RWPE2 (cell line): ENCODE results near the gene TCN2.

ENCODE experiments used
- ATAC-seq: fragments of 200-7000 bp; cut with Tn5 transposase; 3 replicates; pipeline ENCODE4 v1.9.1; 2021; ENCODE audit warnings: low read depth
- DNase-seq: peaks from one replicate; pipeline ENCODE4 v3.0.0-alpha.2; 2020; ENCODE audit warnings: low spot score
- H3K27ac ChIP-seq: fragments of 450-650 bp; 2 replicates; pipeline ENCODE4 v1.5.1; 2017; ENCODE audit warnings: mild to moderate bottlenecking; ENCODE audit not compliant: poor library complexity, severe bottlenecking
- H3K27me3 ChIP-seq: fragments of 250-450 bp; sonication (Bioruptor Pico); 2 replicates; pipeline ENCODE4 v1.5.1; 2021; ENCODE audit warnings: mild to moderate bottlenecking, moderate library complexity; ENCODE audit not compliant: insufficient read depth, poor library complexity, severe bottlenecking
- H3K36me3 ChIP-seq: fragments of 250-450 bp; sonication (Bioruptor Pico); 2 replicates; pipeline ENCODE4 v1.5.1; 2020; ENCODE audit warnings: low read depth, mild to moderate bottlenecking, moderate library complexity
- H3K4me1 ChIP-seq: fragments of 250-450 bp; sonication (Bioruptor Pico); 2 replicates; pipeline ENCODE4 v1.5.1; 2021; ENCODE audit warnings: mild to moderate bottlenecking, moderate library complexity; ENCODE audit not compliant: insufficient read depth, poor library complexity, severe bottlenecking
- H3K4me3 ChIP-seq: fragments of 250-450 bp; sonication (Bioruptor Pico); 2 replicates; pipeline ENCODE4 v1.5.1; 2021; ENCODE audit warnings: mild to moderate bottlenecking, moderate library complexity; ENCODE audit not compliant: severe bottlenecking
- H3K9me3 ChIP-seq: fragments of 250-450 bp; sonication (Bioruptor Pico); 2 replicates; pipeline ENCODE4 v1.5.1; 2021; ENCODE audit warnings: mild to moderate bottlenecking, moderate library complexity; ENCODE audit not compliant: severe bottlenecking
- TF ChIP-seq, protein P1 (sequence below): fragments of 450-650 bp; IDR thresholded peaks from one replicate; pipeline ENCODE4 v1.5.1; 2017; ENCODE audit warnings: mild to moderate bottlenecking, moderate library complexity; ENCODE audit not compliant: poor library complexity, severe bottlenecking

TCN2 gene

DNA sequence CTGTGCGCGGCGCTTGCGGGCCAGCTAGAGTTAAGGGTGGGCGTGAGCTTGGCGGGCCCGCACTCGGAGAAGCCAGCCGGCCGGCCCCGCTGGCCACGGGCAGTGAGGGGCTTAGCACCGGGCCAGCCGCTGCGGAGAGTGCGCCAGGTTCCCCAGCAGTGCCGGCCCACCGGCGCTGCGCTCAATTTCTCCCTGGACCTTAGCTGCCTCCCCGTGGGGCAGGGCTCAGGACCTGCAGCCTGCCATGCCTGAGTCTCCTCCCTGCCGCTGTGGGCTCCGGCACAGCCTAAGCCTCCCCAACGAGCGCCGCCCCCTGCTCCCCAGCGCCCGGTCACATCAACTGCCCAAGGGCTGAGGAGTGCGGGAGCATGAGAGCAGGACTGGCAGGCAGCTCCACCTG, 10.1 kb upstream of the TCN2 start:
- H3K4me3 ChIP-seq: no peak overlapping the region
- peaks cover 3% of the 10 kb centered on the region for H3K4me1 ChIP-seq
- TF ChIP-seq, protein P1, sequence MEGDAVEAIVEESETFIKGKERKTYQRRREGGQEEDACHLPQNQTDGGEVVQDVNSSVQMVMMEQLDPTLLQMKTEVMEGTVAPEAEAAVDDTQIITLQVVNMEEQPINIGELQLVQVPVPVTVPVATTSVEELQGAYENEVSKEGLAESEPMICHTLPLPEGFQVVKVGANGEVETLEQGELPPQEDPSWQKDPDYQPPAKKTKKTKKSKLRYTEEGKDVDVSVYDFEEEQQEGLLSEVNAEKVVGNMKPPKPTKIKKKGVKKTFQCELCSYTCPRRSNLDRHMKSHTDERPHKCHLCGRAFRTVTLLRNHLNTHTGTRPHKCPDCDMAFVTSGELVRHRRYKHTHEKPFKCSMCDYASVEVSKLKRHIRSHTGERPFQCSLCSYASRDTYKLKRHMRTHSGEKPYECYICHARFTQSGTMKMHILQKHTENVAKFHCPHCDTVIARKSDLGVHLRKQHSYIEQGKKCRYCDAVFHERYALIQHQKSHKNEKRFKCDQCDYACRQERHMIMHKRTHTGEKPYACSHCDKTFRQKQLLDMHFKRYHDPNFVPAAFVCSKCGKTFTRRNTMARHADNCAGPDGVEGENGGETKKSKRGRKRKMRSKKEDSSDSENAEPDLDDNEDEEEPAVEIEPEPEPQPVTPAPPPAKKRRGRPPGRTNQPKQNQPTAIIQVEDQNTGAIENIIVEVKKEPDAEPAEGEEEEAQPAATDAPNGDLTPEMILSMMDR: no peak
- no peak for ATAC-seq
- H3K9me3 ChIP-seq: no peaks in the 10 kb centered on the region
- H3K27me3 ChIP-seq: no peaks in the 10 kb centered on the region
- no peak for DNase-seq
- no peak overlapping the region for H3K27ac ChIP-seq
- H3K36me3 ChIP-seq: no peaks in the 10 kb centered on the region

DNA sequence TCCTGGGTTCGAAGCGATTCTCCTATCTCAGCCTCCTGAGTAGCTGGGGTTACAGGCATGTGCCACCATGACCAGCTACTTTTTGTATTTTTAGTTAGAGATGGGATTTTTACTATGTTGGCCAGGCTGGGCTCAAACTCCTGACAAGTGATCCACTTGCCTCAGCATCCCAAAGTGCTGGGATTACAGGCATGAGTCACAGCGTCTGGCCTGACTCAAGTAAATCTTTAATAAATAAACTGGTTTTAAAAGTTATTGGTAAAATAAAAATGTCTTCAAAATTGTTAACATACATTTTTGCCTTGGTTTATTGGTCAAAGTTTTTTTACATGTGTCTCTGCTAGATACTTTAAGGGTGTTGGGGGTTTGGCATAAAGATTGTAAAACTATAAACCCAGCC, 8.0 kb upstream of the TCN2 start:
- H3K4me1 ChIP-seq: no peaks in the 10 kb centered on the region

DNA sequence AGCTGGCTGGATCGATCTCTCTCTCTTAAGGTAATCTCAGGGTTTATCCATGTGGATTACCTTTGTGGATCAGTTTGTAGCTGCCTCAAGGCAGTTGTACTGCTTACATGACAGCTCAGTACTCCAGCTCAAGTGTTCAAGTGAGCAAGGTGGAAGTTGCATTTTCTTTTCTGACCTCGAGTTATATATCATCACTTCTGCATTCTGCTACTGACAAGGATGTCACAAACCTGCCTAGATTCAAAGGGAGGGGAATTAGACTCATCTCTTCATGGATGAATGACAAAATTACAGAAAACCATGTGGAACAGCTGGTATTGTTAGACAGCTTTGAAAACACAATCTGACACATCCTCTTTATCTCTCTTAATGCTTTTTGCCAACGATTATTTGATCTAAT, 6.1 kb upstream of the TCN2 start:
- H3K4me3 ChIP-seq: no peak overlapping the region
- no peaks in the 10 kb centered on the region for H3K9me3 ChIP-seq
- H3K27ac ChIP-seq: no peak overlapping the region
- no peaks in the 10 kb centered on the region for H3K27me3 ChIP-seq
- H3K4me1 ChIP-seq: no peaks in the 10 kb centered on the region
- ATAC-seq: no peak
- DNase-seq: no peak
- TF ChIP-seq, protein P1: no peak
- H3K36me3 ChIP-seq: no peaks in the 10 kb centered on the region

More for the DNA sequence above, 8.0 kb upstream of the TCN2 start:
- H3K27me3 ChIP-seq: no peaks in the 10 kb centered on the region
- H3K4me3 ChIP-seq: no peak overlapping the region
- TF ChIP-seq, protein P1: no peak
- H3K9me3 ChIP-seq: no peaks in the 10 kb centered on the region
- ATAC-seq (no peak), DNase-seq (no peak)
- no peaks in the 10 kb centered on the region for H3K36me3 ChIP-seq
- H3K27ac ChIP-seq: no peak overlapping the region

DNA sequence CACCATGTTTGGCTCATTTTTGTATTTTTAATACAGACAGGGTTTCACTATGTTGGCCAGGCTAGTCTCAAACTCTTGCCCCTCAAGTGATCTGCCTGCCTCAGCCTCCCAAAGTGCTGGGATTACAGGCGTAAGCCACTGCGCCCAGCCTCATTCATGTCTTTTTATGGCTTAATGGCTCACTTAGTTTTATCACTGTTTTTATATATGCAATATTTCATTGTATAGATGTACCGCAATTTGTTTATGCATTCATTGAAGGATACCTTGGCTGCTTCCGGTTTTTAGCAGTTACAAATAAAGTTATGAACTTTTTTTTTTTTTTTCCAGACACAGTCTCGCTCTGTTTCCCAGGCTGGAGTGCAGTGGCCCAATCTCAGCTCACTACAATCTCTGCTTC, 5.5 kb upstream of the TCN2 start:
- Histone ChIP-seq H3K27ac (no peak overlapping the region), H3K27me3 (no peaks in the 10 kb centered on the region), H3K9me3 (no peaks in the 10 kb centered on the region), H3K4me1 (no peaks in the 10 kb centered on the region), H3K36me3 (no peaks in the 10 kb centered on the region), H3K4me3 (no peak overlapping the region)
- no peak for ATAC-seq
- DNase-seq: no peak
- TF ChIP-seq, protein P1: no peak

DNA sequence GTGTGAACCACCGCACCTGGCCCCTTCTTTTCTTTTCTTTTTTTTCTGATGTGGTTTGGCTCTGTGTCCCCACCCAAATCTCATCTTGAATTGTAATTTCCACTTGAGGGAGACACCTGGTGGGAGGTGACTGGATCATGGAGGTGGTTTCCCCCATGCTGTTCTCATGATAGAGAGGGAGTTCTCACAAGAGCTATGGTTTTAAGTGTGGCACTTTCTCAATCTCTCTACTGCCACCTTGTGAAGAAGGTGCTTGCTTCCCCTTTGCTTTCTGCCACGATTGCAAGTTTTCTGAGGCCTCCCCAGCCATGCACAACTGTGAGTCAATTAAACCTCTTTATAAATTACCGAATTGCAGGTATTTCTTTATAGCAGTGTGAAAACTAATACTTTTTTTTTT, 4.9 kb upstream of the TCN2 start:
- H3K36me3 ChIP-seq: no peaks in the 10 kb centered on the region
- H3K4me1 ChIP-seq: peaks cover 5% of the 10 kb centered on the region
- H3K27ac ChIP-seq: no peak overlapping the region
- no peak overlapping the region for H3K4me3 ChIP-seq
- DNase-seq (no peak), ATAC-seq (0 out of 3 replicates have a peak, but pooled peaks have one; percentile 23)
- H3K27me3 ChIP-seq: no peaks in the 10 kb centered on the region
- TF ChIP-seq, protein P1: peak; percentile 45
- H3K9me3 ChIP-seq: no peaks in the 10 kb centered on the region
